Measurements from ENCODE around the gene INHBB.

GRCh38 chr2:120312860-120313694 is 32.9 kb upstream of the INHBB start:
- TF ChIP-seq CTCF (IDR thresholded peaks at IDR 0.05; ENCODE audit: insufficient read depth, low read length, poor library complexity, severe bottlenecking) = peak; percentile 70
- TF ChIP-seq EZH2phosphoT487 (conservative IDR thresholded peaks at IDR 0.05; ENCODE audit: low read length) = no peak

Measured in SU-DHL-6 (cell line).